GM23248 (cell line): ENCODE data around the gene FAM156B.
"Not testable (repeated sequence)": the region's sequence is repeated elsewhere in the genome, so short reads cannot be mapped to it uniquely, and the experiment has no call there.

Experiments used
- EZH2 ChIP-seq: fragments of 200-600 bp; sonication (generic); IDR thresholded peaks from 2 replicates; pipeline ENCODE4 v1.6.1; 2018; ENCODE audit warnings: antibody characterized with exemption, mild to moderate bottlenecking; ENCODE audit not compliant: insufficient read depth, poor library complexity, severe bottlenecking
- EZH2phosphoT487 ChIP-seq: fragments of 200-600 bp; sonication (generic); IDR thresholded peaks from 2 replicates; pipeline ENCODE4 v1.6.1; 2018; ENCODE audit warnings: antibody characterized with exemption, moderate library complexity, mild to moderate bottlenecking, low read depth; ENCODE audit not compliant: insufficient read depth

- TF ChIP-seq EZH2phosphoT487, EZH2: not testable (repeated sequence)
These were observed 43.6 kb downstream of the FAM156B start for GRCh38 chrX:52940704-52941103.
